ENCODE measurements around the gene PEX12.
"Not testable (repeated sequence)": the region's sequence is repeated elsewhere in the genome, so short reads cannot be mapped to it uniquely, and the experiment has no call there.

PEX12 gene

DNA sequence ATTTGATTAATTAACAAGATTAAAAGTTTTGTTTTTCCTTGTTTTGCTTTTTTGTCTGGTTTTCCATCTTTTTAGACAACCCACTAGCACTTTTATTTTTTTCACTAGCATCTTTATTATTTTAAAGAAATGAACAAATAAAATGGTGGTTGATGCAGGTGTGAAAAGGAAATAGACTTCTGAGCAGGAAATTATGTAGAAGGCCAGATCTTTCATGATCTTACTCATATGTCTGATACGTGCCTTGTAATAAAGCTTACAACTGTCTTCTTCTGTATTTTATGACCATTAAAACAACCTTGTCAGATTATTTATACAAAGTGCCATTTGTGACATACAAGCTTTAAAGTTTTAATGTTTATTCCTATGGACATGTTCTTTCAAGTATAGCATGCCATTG lies 47.2 kb downstream of the PEX12 start:
- H3K79me2 ChIP-seq (ENCODE audit: control insufficient read depth, low read length): no peaks in the 10 kb centered on the region
- TF ChIP-seq EZH2phosphoT487 (IDR thresholded peaks at IDR 0.05; ENCODE audit: borderline replicate concordance, low read length): no peak
- TF ChIP-seq, protein P1, sequence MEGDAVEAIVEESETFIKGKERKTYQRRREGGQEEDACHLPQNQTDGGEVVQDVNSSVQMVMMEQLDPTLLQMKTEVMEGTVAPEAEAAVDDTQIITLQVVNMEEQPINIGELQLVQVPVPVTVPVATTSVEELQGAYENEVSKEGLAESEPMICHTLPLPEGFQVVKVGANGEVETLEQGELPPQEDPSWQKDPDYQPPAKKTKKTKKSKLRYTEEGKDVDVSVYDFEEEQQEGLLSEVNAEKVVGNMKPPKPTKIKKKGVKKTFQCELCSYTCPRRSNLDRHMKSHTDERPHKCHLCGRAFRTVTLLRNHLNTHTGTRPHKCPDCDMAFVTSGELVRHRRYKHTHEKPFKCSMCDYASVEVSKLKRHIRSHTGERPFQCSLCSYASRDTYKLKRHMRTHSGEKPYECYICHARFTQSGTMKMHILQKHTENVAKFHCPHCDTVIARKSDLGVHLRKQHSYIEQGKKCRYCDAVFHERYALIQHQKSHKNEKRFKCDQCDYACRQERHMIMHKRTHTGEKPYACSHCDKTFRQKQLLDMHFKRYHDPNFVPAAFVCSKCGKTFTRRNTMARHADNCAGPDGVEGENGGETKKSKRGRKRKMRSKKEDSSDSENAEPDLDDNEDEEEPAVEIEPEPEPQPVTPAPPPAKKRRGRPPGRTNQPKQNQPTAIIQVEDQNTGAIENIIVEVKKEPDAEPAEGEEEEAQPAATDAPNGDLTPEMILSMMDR (IDR thresholded peaks at IDR 0.05; ENCODE audit: low read depth, low read length, poor library complexity, severe bottlenecking): no peak
- H3K9me3 ChIP-seq (ENCODE audit: control insufficient read depth, insufficient read depth, low read length): no peaks in the 10 kb centered on the region
- H3K4me1 ChIP-seq (ENCODE audit: control insufficient read depth, low read length): peaks cover 6% of the 10 kb centered on the region
- H3K27ac ChIP-seq (ENCODE audit: low read depth, low read length): no peak overlapping the region
- no peaks in the 10 kb centered on the region for H3K9me2 ChIP-seq (replicated peaks; ENCODE audit: control insufficient read depth, low read length)
- H3K36me3 ChIP-seq (ENCODE audit: control insufficient read depth, low read length): no peaks in the 10 kb centered on the region
- no peaks in the 10 kb centered on the region for H3K27me3 ChIP-seq (ENCODE audit: control insufficient read depth, low read length)
- H3K4me2 ChIP-seq (ENCODE audit: low read length): no peak overlapping the region
- H3K4me3 ChIP-seq (ENCODE audit: low read length): no peak overlapping the region
- no peaks in the 10 kb centered on the region for H4K20me1 ChIP-seq (ENCODE audit: control insufficient read depth, insufficient read depth, low read depth, low read length)
- no peaks in the 10 kb centered on the region for H3F3A ChIP-seq (ENCODE audit: control insufficient read depth, insufficient read depth)

DNA sequence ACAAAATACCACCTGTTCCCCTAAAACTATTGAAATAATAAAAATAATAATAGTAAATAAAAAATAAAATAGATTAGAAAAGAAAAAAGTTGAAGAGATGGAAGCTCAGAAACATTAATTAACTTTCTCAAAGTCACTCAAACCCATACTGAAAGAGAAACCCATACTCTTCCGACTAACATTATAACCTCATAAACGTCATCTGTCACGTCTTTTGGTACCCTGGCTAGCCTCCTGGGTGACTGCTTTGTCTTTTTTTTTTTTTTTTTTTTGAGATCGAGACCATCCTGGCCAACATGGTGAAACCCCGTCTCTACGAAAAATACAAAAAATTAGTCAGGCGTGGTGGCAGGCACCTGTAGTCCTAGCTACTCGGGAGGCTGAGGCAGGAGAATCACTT lies 48.5 kb downstream of the PEX12 start:
- Histone ChIP-seq H3K4me2 (ENCODE audit: low read length) (no peak overlapping the region), H3K9me3 (ENCODE audit: control insufficient read depth, insufficient read depth, low read length) (no peaks in the 10 kb centered on the region), H3K27ac (ENCODE audit: low read depth, low read length) (no peak overlapping the region), H3F3A (ENCODE audit: control insufficient read depth, insufficient read depth) (no peaks in the 10 kb centered on the region), H3K4me3 (ENCODE audit: low read length) (no peak overlapping the region), H3K27me3 (ENCODE audit: control insufficient read depth, low read length) (no peaks in the 10 kb centered on the region), H3K79me2 (ENCODE audit: control insufficient read depth, low read length) (no peaks in the 10 kb centered on the region), H3K36me3 (ENCODE audit: control insufficient read depth, low read length) (no peaks in the 10 kb centered on the region), H4K20me1 (ENCODE audit: control insufficient read depth, insufficient read depth, low read depth, low read length) (no peaks in the 10 kb centered on the region), H3K4me1 (ENCODE audit: control insufficient read depth, low read length) (peaks cover 6% of the 10 kb centered on the region), H3K9me2 (replicated peaks; ENCODE audit: control insufficient read depth, low read length) (no peaks in the 10 kb centered on the region)
- TF ChIP-seq, protein P1 (IDR thresholded peaks at IDR 0.05; ENCODE audit: low read depth, low read length, poor library complexity, severe bottlenecking): no peak
- no peak for TF ChIP-seq EZH2phosphoT487 (IDR thresholded peaks at IDR 0.05; ENCODE audit: borderline replicate concordance, low read length)

DNA sequence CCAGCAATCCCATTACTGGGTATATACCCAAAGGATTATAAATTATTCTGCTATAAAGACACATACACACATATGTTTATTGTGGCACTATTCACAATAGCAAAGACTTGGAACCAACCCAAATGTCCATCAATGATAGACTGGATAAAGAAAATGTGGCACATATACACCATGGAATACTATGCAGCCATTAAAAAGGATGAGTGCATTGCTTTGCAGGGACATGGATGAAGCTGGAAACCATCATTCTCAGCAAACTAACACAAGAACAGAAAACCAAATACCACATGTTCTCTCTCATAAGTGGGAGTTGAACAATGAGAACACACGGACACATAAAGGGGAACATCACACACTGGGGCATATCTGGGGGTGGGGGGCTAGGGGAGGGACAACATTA lies 49.0 kb downstream of the PEX12 start:
- not testable (repeated sequence) for H3K4me3 ChIP-seq (ENCODE audit: low read length); H3K27me3 ChIP-seq (ENCODE audit: control insufficient read depth, low read length); H3F3A ChIP-seq (ENCODE audit: control insufficient read depth, insufficient read depth); H3K4me1 ChIP-seq (ENCODE audit: control insufficient read depth, low read length); H3K4me2 ChIP-seq (ENCODE audit: low read length); H3K36me3 ChIP-seq (ENCODE audit: control insufficient read depth, low read length); H3K9me2 ChIP-seq (replicated peaks; ENCODE audit: control insufficient read depth, low read length); H4K20me1 ChIP-seq (ENCODE audit: control insufficient read depth, insufficient read depth, low read depth, low read length); H3K9me3 ChIP-seq (ENCODE audit: control insufficient read depth, insufficient read depth, low read length); H3K79me2 ChIP-seq (ENCODE audit: control insufficient read depth, low read length); H3K27ac ChIP-seq (ENCODE audit: low read depth, low read length)

Measured in DOHH2 (cell line).